GM12864 (cell line): Measurements from ENCODE around the gene PPP1R14C.

ENCODE experiments used
- DNase-seq: peaks from one replicate; pipeline ENCODE4 v3.0.0-alpha.2; 2011; ENCODE audit warnings: low read depth
- H3K4me3 ChIP-seq: 2 replicates; pipeline ENCODE4 v1.5.1; 2011; ENCODE audit warnings: mild to moderate bottlenecking, low read depth, low read length, control low read depth
- TF ChIP-seq, protein P1 (sequence below): IDR thresholded peaks from 2 replicates; pipeline ENCODE4 v1.5.1; 2011; ENCODE audit warnings: low read depth, mild to moderate bottlenecking, moderate library complexity, low read length, control low read depth, inconsistent platforms; ENCODE audit errors: missing control alignments

PPP1R14C gene

DNA sequence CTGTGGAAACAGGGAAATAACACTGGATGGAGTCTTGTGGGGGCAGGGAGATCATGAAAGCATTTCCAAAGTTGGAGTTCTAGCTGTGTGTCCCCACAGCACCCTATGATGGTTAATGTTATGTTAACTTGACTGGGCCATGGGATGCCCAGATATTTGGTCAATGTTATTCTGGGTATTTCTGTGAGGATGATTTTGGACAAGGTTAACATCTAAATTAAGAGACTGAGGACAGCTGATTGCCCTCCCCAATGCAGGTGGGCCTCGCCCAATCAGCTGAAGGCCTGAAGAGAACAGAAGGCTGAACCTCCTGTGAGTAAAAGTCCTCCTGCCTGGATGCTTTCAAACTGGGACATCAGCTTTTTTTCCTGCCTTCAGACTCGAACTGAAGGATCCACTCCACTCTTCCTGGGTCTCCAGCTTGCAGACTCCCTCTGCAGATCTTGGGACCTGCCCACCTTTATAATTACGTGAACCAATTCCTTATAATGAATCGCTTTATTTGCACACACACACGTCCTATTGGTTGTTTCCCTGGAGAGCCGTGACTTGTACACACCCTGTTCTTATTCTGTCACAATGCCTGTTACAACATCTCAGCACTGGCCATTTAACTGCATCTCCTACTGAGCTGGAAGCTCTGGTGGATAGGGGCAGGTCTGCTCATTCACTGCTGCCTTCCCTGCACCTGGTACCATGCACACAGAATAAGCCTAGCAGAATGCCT is 126.4 kb downstream of the PPP1R14C start:
- H3K4me3 ChIP-seq: no peak overlapping the region
- TF ChIP-seq, protein P1, sequence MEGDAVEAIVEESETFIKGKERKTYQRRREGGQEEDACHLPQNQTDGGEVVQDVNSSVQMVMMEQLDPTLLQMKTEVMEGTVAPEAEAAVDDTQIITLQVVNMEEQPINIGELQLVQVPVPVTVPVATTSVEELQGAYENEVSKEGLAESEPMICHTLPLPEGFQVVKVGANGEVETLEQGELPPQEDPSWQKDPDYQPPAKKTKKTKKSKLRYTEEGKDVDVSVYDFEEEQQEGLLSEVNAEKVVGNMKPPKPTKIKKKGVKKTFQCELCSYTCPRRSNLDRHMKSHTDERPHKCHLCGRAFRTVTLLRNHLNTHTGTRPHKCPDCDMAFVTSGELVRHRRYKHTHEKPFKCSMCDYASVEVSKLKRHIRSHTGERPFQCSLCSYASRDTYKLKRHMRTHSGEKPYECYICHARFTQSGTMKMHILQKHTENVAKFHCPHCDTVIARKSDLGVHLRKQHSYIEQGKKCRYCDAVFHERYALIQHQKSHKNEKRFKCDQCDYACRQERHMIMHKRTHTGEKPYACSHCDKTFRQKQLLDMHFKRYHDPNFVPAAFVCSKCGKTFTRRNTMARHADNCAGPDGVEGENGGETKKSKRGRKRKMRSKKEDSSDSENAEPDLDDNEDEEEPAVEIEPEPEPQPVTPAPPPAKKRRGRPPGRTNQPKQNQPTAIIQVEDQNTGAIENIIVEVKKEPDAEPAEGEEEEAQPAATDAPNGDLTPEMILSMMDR: no peak
- DNase-seq: no peak

GRCh38 chr6:150269857-150270223 is 127.0 kb downstream of the PPP1R14C start:
- no peak for DNase-seq
- H3K4me3 ChIP-seq: no peak overlapping the region
- TF ChIP-seq, protein P1: no peak

- H3K4me3 ChIP-seq: no peak overlapping the region
- DNase-seq: no peak
- TF ChIP-seq, protein P1: no peak
Observed at GRCh38 chr6:150270330-150271052, 127.6 kb downstream of the PPP1R14C start.

DNA sequence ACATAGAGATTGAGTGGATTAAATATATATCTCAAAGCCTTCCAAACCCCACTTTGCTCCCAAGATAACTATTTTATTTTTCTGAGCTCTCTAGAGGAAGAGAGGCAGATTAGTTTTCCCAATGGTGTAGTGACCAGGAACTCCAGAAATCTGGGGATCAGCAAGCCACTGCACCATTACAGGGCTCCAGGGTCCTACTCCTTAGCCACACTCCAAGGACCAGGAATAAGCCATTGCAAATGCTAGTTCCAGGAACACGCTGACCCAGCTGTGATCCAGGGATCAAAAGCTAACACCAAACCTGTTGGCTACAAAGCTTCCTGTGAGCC is 128.3 kb downstream of the PPP1R14C start:
- H3K4me3 ChIP-seq: no peak overlapping the region
- DNase-seq: no peak
- TF ChIP-seq, protein P1: no peak

GRCh38 chr6:150271501-150272263 is 128.8 kb downstream of the PPP1R14C start:
- TF ChIP-seq, protein P1: no peak
- DNase-seq: no peak
- H3K4me3 ChIP-seq: no peak overlapping the region

GRCh38 chr6:150272264-150272975 is 129.6 kb downstream of the PPP1R14C start:
- TF ChIP-seq, protein P1: no peak
- DNase-seq: no peak
- H3K4me3 ChIP-seq: no peak overlapping the region
